ENCODE data around the gene SMG6.

The SMG6 gene

GRCh38 chr17:2075336-2076086, 228.1 kb downstream of the SMG6 start:
- no peak for TF ChIP-seq ZBTB7A (IDR thresholded peaks at IDR 0.05; ENCODE audit: low read depth)
- TF ChIP-seq FOXM1 (IDR thresholded peaks at IDR 0.05; ENCODE audit: borderline replicate concordance, low read depth): no peak
- no peak for TF ChIP-seq EGR1 (IDR thresholded peaks at IDR 0.05)
- no peak for TF ChIP-seq NFIC (IDR thresholded peaks at IDR 0.05)
- TF ChIP-seq USF1 (IDR thresholded peaks at IDR 0.05): no peak
- TF ChIP-seq TEAD4 (IDR thresholded peaks at IDR 0.05): no peak
- no peak for TF ChIP-seq RAD21 (IDR thresholded peaks at IDR 0.05; ENCODE audit: low read depth)
- TF ChIP-seq REST (IDR thresholded peaks at IDR 0.05; ENCODE audit: low read depth): no peak

DNA sequence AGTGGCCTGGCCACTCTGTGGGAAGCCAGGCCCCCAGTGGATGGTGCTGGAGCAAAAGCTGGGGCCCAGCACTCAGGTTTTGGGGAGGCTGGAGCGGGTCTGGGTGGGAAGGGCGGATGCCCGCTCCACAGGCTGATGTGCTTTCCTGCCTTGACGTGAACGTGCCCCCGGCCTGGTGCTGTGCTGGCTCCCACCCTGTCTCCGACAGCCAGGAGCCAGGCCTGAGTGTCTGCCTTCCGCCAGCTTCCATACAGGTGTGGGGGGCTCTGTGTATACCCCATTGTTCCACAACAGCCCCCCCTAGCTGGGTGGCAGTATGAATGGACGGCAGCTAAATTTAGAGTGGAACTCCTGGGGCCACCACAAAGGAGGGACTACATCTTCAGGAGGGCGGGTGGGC, 228.7 kb downstream of the SMG6 start:
- TF ChIP-seq RAD21 (IDR thresholded peaks at IDR 0.05; ENCODE audit: low read depth) (no peak), FOXM1 (IDR thresholded peaks at IDR 0.05; ENCODE audit: borderline replicate concordance, low read depth) (no peak), TAF1 (IDR thresholded peaks at IDR 0.05; ENCODE audit: low read depth) (no peak), EP300 (IDR thresholded peaks at IDR 0.05; ENCODE audit: borderline replicate concordance) (no peak), TEAD4 (IDR thresholded peaks at IDR 0.05) (no peak), REST (IDR thresholded peaks at IDR 0.05; ENCODE audit: low read depth) (no peak), NFIC (IDR thresholded peaks at IDR 0.05) (no peak), USF1 (IDR thresholded peaks at IDR 0.05) (no peak), ZBTB7A (IDR thresholded peaks at IDR 0.05; ENCODE audit: low read depth) (no peak), MAX (IDR thresholded peaks at IDR 0.05) (no peak), CEBPB (IDR thresholded peaks at IDR 0.05) (no peak), YY1 (IDR thresholded peaks at IDR 0.05; ENCODE audit: low read depth) (no peak), CREB1 (IDR thresholded peaks at IDR 0.05; ENCODE audit: low read depth) (no peak)

- TF ChIP-seq MAX (IDR thresholded peaks at IDR 0.05) (no peak), TEAD4 (IDR thresholded peaks at IDR 0.05) (no peak), CEBPB (IDR thresholded peaks at IDR 0.05) (no peak), YY1 (IDR thresholded peaks at IDR 0.05; ENCODE audit: low read depth) (no peak), REST (IDR thresholded peaks at IDR 0.05; ENCODE audit: low read depth) (no peak), EP300 (IDR thresholded peaks at IDR 0.05; ENCODE audit: borderline replicate concordance) (no peak)
Observed at GRCh38 chr17:2071455-2072281, 231.9 kb downstream of the SMG6 start.

- no peak for TF ChIP-seq TEAD4 (IDR thresholded peaks at IDR 0.05)
Observed at GRCh38 chr17:2071024-2071385, 232.6 kb downstream of the SMG6 start.

Measured in Ishikawa (cell line).